Measurements from ENCODE around the gene MCC.

The MCC gene

GRCh38 chr5:113381791-113382190 is 106.5 kb downstream of the MCC start:
- no peak for DNase-seq (ENCODE audit: low spot score)
- in situ Hi-C loops (cut with MboI; ENCODE audit: low sequenced_read_pairs, unreplicated experiment): loop anchor here (10.0 kb wide), 1 partner anchor 133 kb away; the partner anchor contains the start of gene YTHDC2
- TF ChIP-seq, protein P1, sequence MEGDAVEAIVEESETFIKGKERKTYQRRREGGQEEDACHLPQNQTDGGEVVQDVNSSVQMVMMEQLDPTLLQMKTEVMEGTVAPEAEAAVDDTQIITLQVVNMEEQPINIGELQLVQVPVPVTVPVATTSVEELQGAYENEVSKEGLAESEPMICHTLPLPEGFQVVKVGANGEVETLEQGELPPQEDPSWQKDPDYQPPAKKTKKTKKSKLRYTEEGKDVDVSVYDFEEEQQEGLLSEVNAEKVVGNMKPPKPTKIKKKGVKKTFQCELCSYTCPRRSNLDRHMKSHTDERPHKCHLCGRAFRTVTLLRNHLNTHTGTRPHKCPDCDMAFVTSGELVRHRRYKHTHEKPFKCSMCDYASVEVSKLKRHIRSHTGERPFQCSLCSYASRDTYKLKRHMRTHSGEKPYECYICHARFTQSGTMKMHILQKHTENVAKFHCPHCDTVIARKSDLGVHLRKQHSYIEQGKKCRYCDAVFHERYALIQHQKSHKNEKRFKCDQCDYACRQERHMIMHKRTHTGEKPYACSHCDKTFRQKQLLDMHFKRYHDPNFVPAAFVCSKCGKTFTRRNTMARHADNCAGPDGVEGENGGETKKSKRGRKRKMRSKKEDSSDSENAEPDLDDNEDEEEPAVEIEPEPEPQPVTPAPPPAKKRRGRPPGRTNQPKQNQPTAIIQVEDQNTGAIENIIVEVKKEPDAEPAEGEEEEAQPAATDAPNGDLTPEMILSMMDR (IDR thresholded peaks at IDR 0.05; ENCODE audit: borderline replicate concordance, control extremely low read depth, extremely low read depth, insufficient read depth, missing control alignments): no peak

DNA sequence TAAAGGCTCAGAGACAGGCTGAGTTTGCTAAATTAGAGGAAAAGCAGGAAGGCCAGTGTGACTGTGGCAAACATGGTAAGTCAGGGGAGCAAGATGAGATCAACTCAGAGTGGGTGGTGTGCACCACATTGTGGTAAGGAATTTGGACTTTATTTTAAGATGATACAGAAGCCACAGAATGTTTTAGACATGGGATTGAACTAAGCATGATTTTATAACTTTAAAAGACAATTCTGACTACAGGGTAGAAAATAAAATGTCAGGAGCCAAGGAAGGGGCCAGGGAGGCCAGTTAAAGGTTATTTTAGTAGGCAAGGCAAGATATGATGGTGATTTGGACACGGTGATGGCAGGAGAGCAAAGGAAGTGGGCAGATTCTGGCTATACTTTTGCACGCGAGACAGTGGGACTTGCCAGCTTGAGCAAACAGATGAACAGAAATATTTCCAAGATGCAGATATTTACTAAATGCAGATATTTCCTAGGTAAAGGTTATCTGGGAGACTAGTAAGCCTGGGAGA is 107.4 kb downstream of the MCC start:
- DNase-seq (ENCODE audit: low spot score): no peak
- TF ChIP-seq, protein P1 (IDR thresholded peaks at IDR 0.05; ENCODE audit: borderline replicate concordance, control extremely low read depth, extremely low read depth, insufficient read depth, missing control alignments): no peak
- in situ Hi-C loops (cut with MboI; ENCODE audit: low sequenced_read_pairs, unreplicated experiment): loop anchor here (10.0 kb wide), 1 partner anchor 134 kb away; the partner anchor contains the start of gene YTHDC2

GRCh38 chr5:113379936-113380806 is 108.1 kb downstream of the MCC start:
- no peak for DNase-seq (ENCODE audit: low spot score)
- in situ Hi-C loops (cut with MboI; ENCODE audit: low sequenced_read_pairs, unreplicated experiment): loop anchor here (10.0 kb wide), 1 partner anchor 135 kb away; the partner anchor contains the start of gene YTHDC2

DNA sequence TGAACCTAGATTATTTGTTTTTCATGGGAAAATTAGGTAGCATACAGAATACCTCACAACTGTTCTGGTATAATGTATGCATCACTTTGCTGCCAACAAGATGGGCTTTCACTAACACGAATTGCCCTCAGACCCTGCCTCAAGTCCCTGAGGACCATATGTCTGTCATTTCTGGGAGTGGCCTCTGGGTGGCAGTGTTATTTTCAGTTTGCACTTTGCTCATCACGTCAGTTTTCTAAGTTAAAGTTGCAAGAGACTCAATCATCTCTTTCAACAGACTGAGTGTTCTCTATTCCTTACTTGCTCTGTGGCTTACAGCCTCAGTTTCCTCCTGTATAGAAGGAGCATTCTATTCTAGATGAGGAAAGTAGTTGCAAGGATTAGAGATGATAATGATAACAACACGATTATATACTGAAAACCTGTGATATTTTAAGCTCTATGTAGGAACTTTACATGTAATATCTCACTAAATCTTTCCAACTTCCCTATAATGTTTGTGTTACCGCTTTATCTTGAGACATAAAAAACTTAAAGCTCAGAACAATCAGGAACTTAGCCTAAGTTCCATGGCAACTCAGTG is 109.2 kb downstream of the MCC start:
- TF ChIP-seq, protein P1 (IDR thresholded peaks at IDR 0.05; ENCODE audit: borderline replicate concordance, control extremely low read depth, extremely low read depth, insufficient read depth, missing control alignments): peak; percentile 87
- DNase-seq (ENCODE audit: low spot score): peak; percentile 63
- in situ Hi-C loops (cut with MboI; ENCODE audit: low sequenced_read_pairs, unreplicated experiment): no loop called here

More at GRCh38 chr5:113379936-113380806, 108.1 kb downstream of the MCC start:
- TF ChIP-seq, protein P1 (IDR thresholded peaks at IDR 0.05; ENCODE audit: borderline replicate concordance, control extremely low read depth, extremely low read depth, insufficient read depth, missing control alignments): no peak

- in situ Hi-C loops (cut with MboI; ENCODE audit: low sequenced_read_pairs, unreplicated experiment): no loop called here
- no peak for DNase-seq (ENCODE audit: low spot score)
- TF ChIP-seq, protein P1 (IDR thresholded peaks at IDR 0.05; ENCODE audit: borderline replicate concordance, control extremely low read depth, extremely low read depth, insufficient read depth, missing control alignments): no peak
Observed at GRCh38 chr5:113378514-113378913, 109.7 kb downstream of the MCC start.

- no peak for DNase-seq (ENCODE audit: low spot score)
- TF ChIP-seq, protein P1 (IDR thresholded peaks at IDR 0.05; ENCODE audit: borderline replicate concordance, control extremely low read depth, extremely low read depth, insufficient read depth, missing control alignments): no peak
- in situ Hi-C loops (cut with MboI; ENCODE audit: low sequenced_read_pairs, unreplicated experiment): no loop called here
Observed at GRCh38 chr5:113378081-113378480, 110.2 kb downstream of the MCC start.

Data from GM13976 (cell line).